GM18861 (cell line): Measurements from ENCODE around the gene OAS2.

ENCODE experiments used
- ATAC-seq: cut with Tn5 transposase; IDR thresholded peaks from one replicate; pipeline ENCODE4 v1.9.1; 2021; ENCODE audit not compliant: unreplicated experiment

OAS2 gene

GRCh38 chr12:113007166-113007565 lies 28.8 kb downstream of the OAS2 start:
- no peak for ATAC-seq

GRCh38 chr12:113010701-113011100 lies 32.4 kb downstream of the OAS2 start:
- ATAC-seq = no peak

GRCh38 chr12:113014565-113014964 lies 36.2 kb downstream of the OAS2 start:
- ATAC-seq = no peak

- no peak for ATAC-seq
Measured at GRCh38 chr12:113016796-113017195, 38.5 kb downstream of the OAS2 start.

GRCh38 chr12:113019025-113019424 lies 40.7 kb downstream of the OAS2 start:
- ATAC-seq = no peak

GRCh38 chr12:113021500-113021899 lies 43.2 kb downstream of the OAS2 start:
- no peak for ATAC-seq

GRCh38 chr12:113022563-113023297 lies 44.4 kb downstream of the OAS2 start:
- ATAC-seq = no peak

GRCh38 chr12:113027726-113028125 lies 49.4 kb downstream of the OAS2 start:
- no peak for ATAC-seq

GRCh38 chr12:113030875-113031525 lies 52.7 kb downstream of the OAS2 start:
- no peak for ATAC-seq

GRCh38 chr12:113039911-113040445 lies 61.7 kb downstream of the OAS2 start:
- no peak for ATAC-seq

- ATAC-seq = no peak
Measured at GRCh38 chr12:113040722-113041171, 62.4 kb downstream of the OAS2 start.

GRCh38 chr12:113041560-113041959 lies 63.2 kb downstream of the OAS2 start:
- no peak for ATAC-seq

- no peak for ATAC-seq
Measured at GRCh38 chr12:113043240-113043639, 64.9 kb downstream of the OAS2 start.

- ATAC-seq = no peak
Measured at GRCh38 chr12:113044516-113044915, 66.2 kb downstream of the OAS2 start.

- ATAC-seq = no peak
Measured at GRCh38 chr12:113048716-113049127, 70.4 kb downstream of the OAS2 start.

- no peak for ATAC-seq
Measured at GRCh38 chr12:113049976-113050742, 71.8 kb downstream of the OAS2 start.

- ATAC-seq = peak; percentile 71
Measured at GRCh38 chr12:113050795-113051194, 72.5 kb downstream of the OAS2 start.

- ATAC-seq = no peak
Measured at GRCh38 chr12:113051759-113052158, 73.4 kb downstream of the OAS2 start.

- ATAC-seq = no peak
Measured at GRCh38 chr12:113052326-113052725, 74.0 kb downstream of the OAS2 start.

- ATAC-seq = no peak
Measured at GRCh38 chr12:113054948-113055486, 76.7 kb downstream of the OAS2 start.
